GM19467 (cell line): ENCODE data around the gene GNAZ.

Experiments used
- ATAC-seq: cut with Tn5 transposase; IDR thresholded peaks from one replicate; pipeline ENCODE4 v1.9.1; 2021; ENCODE audit warnings: mild to moderate bottlenecking, moderate library complexity; ENCODE audit not compliant: unreplicated experiment

The GNAZ gene

GRCh38 chr22:23105919-23106318 lies 35.6 kb downstream of the GNAZ start:
- no peak for ATAC-seq

DNA sequence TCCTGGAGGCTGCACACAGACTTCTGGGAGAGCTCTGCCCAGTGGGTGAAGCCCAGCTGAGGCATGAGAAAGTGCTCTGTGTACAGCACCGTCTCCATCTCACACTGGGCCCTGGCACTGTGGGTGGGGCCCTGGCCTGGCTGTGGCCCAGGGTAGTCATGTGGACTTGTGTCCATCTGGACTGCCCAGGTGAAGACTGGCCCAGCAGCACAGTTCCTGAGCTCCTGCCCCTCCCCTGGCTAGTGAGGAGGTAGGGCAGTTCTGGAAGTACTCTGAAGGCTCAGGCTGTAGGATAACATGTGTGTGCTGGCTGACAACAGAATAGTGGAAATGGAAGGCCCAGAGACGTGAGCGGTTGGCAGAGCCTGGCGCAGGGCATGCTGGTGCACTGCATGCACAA lies 36.0 kb downstream of the GNAZ start:
- no peak for ATAC-seq

DNA sequence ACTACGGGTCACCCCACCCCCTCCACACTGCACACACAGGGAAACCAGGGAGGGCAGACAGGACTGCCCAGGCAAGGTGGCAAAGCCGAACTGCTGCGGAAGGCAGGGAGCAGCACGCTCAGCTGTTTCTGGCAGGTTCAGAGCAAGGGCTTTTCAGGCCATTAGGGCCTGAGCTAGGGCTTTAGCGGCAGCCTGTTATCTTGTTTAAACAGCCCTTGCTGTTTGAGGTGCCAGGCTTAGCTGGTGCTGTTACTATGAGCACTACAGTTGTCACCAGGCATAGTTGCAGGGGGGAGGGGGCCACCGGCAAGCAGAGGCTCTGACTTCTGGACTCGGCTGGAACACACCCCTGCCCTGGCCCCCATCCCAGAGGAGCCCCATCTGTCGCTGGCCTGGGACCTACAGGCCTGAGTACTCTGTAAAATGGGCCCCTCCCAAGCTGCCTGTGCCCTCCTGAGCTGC lies 36.6 kb downstream of the GNAZ start:
- no peak for ATAC-seq

DNA sequence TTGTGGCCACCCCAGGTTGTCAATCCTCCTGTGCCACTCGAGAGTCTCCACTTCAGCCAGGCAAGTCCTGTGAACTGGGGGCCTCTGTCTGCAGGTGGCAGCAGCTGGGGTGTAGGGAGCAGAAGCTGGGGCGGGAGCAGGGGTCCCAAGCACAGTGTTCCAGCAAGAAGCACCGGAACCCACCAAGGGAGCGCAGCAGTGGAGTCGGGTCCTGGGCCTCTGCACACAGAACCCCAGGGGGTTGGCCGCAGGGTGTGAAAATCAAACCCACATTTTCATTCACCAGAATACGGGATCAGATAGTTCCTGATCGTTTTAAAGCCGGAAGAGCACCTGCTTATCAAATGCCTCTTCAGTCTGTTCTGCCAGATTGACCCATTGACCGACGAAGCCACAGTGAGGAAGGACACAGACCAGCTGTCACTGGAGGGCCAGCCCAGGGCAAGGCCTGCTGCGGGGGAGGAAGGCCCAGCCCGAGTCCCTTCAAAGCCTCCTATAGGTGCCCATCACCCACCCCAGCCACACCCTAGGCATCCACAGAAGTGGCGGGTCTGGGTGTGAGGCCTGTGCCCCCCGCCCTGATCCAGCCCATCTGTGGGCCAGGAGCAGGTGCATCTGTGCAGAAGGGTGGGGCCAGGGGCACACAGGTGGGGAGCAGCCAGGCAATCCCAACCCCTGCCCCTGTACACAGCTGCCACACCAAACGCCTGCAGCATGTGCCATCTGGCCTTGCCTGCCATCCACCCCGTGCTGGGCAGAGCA lies 37.3 kb downstream of the GNAZ start:
- no peak for ATAC-seq

- ATAC-seq, result no peak
These were observed 38.1 kb downstream of the GNAZ start for GRCh38 chr22:23108249-23109078.

DNA sequence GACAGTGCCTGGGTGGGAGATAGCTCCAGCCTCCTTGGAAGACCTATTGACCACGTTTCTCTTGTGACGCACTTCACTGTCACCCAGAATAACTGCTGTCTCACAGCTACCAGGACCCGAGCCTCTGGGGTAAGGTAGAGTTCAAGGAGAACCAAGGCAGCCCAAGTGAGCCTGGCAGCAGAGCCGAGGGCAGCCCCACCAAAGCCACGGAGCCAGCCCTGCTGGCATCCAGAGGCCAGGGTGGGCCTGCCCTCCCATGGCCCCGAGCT lies 38.7 kb downstream of the GNAZ start:
- no peak for ATAC-seq

DNA sequence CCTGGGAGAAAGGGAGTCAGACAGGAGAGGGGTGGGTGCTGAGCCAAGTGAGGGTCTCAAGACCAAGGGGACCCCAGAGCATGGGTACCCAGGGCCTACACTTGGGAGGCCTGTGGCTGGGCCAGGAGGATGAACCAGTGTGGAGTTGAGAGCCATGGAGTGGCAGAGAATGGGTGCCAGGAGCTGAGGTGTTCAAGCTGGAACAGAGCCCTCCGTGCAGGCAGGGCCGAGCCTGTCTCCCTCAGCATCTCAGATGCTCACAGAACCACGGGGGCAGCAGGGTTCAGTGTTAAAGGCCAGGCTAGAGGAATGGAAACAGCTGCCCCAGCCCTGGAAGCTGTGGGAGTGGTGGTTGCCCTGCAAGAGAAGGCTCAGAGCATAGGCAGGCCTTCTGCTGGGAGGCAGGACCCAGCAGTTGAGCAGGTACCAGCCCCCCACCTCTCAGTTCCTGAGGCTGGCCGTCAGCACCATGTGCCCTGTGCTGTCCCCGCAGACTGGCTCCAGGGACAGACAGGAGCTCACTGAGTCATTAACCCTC lies 39.2 kb downstream of the GNAZ start:
- no peak for ATAC-seq

- ATAC-seq, result no peak
These were observed 40.0 kb downstream of the GNAZ start for GRCh38 chr22:23110190-23110921.

- no peak for ATAC-seq
These were observed 40.7 kb downstream of the GNAZ start for GRCh38 chr22:23110922-23111527.

DNA sequence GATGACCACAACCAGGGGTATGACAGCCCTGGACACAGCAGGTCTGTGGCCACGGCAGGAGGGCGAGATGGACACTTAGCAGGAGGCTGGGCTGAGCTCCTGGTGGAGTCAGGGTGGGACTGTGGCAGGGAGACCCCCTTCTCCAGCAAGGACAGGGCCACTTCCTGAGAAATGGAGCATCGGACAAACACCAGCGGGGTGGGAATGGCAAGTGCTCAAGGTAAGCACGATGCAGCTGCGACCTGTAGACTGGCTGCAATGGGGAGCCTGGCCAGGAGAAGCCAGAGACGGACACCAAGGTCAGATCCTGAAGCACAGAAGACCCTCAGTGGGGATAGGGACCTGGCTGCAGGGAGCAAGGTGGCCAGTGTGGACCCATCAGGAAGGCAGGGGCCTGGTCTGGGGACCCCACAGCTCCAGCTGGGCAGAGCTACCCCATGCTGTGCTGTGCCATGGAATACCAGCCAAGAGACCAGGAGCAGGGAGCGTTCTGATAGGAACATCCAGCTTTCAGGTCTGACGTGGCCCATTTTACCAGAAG lies 42.2 kb downstream of the GNAZ start:
- no peak for ATAC-seq

- no peak for ATAC-seq
These were observed 42.9 kb downstream of the GNAZ start for GRCh38 chr22:23113067-23113846.

GRCh38 chr22:23113847-23114720 lies 43.8 kb downstream of the GNAZ start:
- no peak for ATAC-seq

DNA sequence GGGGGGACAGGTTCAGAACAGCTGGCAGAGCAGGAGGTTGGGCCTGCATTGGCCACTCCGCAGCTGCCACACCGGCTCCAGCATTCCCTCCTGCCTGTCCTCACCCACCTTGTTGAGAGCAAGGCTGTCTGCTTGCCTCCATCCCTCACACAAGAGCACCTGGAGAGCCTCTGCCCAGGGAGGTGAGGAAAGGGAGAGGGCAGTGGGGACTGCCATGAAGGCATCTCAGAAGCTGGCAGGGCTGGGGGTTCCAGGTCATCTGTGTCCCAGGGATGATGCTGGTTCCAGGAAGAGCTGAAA lies 44.4 kb downstream of the GNAZ start:
- ATAC-seq, result no peak

GRCh38 chr22:23115369-23115768 lies 45.0 kb downstream of the GNAZ start:
- ATAC-seq, result no peak

GRCh38 chr22:23115825-23116494 lies 45.6 kb downstream of the GNAZ start:
- ATAC-seq, result no peak

GRCh38 chr22:23116506-23117263 lies 46.4 kb downstream of the GNAZ start:
- no peak for ATAC-seq

GRCh38 chr22:23117275-23117674 lies 47.0 kb downstream of the GNAZ start:
- no peak for ATAC-seq
